SHP77 (cell line): ENCODE measurements around the gene NR5A2.

Source experiments
- DNase-seq, 2 experiments: peaks; one replicate each; lab custom pipeline; 2025; lab: John Stamatoyannopoulos, UW

The NR5A2 gene

GRCh38 chr1:200073286-200073637 is 45.8 kb downstream of the NR5A2 start:
- no peak for DNase-seq

GRCh38 chr1:200075522-200075921 is 48.0 kb downstream of the NR5A2 start:
- no peak for DNase-seq

- DNase-seq: no peak
These were observed 48.5 kb downstream of the NR5A2 start for GRCh38 chr1:200075938-200076546.

GRCh38 chr1:200079232-200079940 is 51.9 kb downstream of the NR5A2 start:
- DNase-seq: no peak

GRCh38 chr1:200081151-200081968 is 53.9 kb downstream of the NR5A2 start:
- DNase-seq: no peak

DNA sequence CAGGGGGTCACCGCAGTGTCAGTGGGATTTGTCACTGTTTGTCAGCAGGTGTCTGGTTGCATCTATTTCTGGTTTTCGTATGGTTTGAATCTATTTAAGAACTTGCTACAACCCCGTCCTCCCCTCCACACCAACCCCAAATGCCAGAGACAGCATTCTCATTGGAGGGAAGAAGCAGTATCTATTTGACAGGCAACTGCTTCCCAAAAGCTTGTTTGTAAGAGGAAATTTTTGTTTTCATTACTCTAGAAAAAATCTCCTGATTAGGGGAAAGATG is 54.4 kb downstream of the NR5A2 start:
- DNase-seq: no peak

DNA sequence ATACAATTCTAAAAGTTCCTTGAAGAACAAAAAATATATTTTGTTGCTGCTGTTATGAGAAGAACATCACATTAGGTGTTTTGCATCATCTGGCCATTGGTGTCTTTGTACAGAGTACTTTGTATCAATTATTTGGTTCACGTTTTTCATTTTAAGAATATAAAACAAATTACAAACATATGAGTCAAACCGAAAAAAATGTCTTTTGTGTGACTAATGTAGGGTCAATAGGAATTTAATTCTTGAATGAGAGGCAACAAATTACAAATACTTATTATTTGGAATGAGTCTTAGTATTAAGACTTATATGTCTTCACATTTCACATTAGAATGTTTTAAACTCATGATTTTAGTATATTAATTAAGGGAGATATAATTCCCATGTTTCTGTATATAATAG is 54.8 kb downstream of the NR5A2 start:
- no peak for DNase-seq

DNA sequence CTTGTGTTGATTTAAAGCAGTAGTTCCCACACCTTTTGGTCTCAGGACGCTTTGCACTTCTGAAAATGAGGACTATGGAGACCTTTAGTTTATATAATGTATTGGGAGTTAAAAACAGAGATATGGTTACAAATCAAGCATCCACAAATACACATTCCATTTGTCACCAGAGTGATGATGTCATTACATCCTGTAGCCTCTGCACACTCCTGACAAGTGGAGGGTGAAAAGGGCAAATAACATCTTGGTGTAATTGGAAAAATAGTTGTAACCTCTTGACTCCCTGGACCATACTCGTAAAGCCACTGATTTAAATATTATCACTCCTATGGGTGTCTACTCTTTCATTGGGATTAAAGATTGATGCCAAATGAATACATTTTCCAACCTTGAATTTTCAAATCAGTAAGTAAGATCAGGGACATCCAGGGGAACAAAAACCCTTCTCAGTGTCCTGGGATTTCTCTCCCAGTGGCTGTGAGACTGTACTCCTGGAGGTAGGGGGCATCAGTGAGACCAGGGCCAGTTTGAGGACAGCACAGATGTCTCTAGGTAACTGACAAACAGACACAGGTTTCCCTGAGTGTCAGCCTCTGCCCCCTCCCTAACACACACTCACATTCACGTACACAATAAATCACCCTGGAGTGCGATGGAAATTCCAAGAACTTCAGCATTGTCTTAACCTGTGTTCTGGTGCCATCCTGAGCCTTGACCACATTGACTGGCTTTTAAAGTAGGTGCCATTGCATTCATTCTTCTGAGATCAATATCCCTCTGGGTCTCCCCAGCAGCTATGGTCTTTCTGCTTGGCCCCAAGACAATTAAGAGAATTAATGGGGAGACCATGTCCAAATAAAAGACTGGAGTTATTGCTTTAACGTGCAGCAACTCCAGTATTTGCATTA is 63.0 kb downstream of the NR5A2 start:
- no peak for DNase-seq

- DNase-seq: no peak
These were observed 67.6 kb downstream of the NR5A2 start for GRCh38 chr1:200095057-200095577.

DNA sequence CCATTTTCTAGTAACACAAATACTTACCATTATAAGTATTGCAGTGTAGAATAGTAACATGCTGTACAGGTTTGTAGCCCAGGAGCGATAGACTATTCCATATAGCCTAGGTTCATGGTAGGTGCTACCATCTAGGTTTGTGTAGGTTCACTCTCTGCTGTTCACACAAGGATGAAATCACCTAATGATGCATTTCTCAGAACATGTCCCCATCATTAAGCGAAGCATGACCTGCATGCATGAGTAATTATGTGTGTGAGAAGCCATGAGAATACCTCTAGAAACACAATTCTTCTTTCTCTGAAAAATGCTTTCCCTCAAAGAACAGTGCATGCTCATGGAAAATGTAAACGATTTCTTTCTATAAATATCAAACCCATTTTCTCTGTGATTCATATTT is 69.3 kb downstream of the NR5A2 start:
- DNase-seq: no peak

GRCh38 chr1:200099040-200099439 is 71.5 kb downstream of the NR5A2 start:
- DNase-seq: no peak

DNA sequence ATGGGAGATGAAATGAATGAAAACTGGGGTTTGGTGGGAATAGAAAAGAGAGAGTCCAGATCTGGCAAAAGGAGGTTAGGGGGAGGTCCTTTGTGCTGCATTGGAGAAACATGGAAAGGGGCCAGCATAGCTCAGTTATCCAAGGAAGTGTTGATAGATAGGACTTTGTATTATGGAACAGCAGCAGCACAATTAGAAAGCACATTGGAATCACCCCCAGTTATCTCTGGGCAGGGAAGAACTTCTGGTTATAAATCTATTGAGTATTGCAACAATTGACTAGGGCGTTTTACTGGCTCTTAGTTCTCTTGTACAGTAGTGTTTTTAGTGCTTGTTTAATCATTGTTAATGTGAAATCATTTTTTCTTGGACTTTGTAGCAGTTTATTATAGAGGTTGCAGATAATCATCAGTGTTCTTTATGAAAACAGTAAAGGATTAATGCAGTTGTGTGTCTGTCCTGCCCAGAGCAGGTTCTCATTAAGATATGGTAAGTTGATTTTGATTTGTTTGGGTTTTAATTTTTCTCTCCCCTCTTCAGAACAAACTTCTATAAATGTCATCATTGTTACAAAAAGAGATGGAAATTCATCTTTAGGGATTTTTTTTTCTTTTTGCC is 76.6 kb downstream of the NR5A2 start:
- no peak for DNase-seq

- DNase-seq: no peak
These were observed 79.5 kb downstream of the NR5A2 start for GRCh38 chr1:200107004-200107470.

DNA sequence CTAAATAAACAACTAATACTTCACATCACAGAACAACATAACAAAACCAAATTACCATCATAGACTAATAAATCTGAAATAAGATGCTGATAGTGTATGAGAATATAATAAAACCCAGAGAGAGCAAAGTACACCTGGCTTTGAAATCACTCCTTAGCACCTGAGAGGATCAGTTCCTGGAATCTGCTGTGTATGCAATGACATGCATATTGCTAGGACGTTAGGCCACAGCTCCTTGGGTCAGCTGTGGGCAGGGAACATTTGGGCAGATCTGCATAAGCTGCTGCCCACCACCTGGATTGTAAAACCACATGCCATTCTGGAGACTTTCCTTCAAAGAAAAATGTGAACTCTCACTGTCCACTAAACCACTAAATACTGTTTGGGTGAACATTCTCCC is 81.1 kb downstream of the NR5A2 start:
- DNase-seq: no peak

DNA sequence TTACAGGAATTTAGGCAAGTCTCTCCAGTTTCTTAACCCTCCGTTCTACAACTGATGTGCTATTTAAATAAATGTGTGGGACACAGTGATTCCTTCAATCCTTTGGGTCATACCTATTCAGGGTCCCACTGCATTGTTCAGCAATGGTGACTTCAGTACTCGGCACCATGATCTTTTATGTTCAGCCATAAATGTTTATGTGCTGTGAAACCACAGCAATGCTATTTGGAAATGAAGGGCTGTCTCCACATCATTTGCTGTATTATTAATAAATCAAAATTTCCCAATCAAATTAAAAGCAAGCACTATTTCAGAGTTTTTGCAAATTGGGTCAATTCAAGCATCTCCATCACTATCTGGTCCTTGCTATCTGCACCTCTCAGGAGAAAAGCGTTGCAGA is 84.8 kb downstream of the NR5A2 start:
- DNase-seq: no peak

GRCh38 chr1:200115532-200115931 is 88.0 kb downstream of the NR5A2 start:
- DNase-seq: no peak

- DNase-seq: no peak
These were observed 88.8 kb downstream of the NR5A2 start for GRCh38 chr1:200116324-200116723.

DNA sequence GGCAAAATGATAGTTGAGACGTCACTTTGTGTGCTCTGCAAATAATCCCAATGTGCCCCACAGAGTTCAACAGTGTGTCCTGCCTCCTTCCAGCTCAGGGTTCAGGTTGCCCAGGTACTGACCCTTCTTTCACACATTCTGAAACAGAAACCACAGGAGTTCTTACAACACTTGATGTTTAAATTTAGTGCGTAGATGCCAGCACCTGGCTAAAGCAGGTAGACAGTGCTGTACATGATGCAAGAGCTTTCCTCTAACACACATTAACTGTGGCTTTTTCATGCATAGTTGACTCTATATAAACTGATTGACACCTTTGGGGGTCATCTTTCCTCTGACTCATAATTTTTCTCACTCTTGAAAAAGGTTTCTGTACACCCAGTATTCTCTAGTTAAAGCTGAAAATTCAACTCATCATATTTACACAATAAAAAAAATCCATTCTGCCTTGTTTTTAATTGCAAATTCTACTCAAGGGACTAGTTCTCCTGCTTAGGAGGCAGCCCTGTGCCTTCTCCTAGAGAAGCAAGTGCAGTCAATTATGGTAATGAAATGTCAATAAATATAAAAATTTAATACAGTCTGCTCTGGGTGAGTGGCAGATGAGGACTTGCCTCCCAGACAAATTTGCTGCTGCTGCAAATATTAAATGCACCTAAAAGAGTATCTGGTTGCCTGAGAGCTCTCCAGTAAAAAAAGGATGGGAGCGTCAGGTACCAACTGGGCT is 91.4 kb downstream of the NR5A2 start:
- DNase-seq: no peak

GRCh38 chr1:200121421-200121820 is 93.9 kb downstream of the NR5A2 start:
- no peak for DNase-seq

DNA sequence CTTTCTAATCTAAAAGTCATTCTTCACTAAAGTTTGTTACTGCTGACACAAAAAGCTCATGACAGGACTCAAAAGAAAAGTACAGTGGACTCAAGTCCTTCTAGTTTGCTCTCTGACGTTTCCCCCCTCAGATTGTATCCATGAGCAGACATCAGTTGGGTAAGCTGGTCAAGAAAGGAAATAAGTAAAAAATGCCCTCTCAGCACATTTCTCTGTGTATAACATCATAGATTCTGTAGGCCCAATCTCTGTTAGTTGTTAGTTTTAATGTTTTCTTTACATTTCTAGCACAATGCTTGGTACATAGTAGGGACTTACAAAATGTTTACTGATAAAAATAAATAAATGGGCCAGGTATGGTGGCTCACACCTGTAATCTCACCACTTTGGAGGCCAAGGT is 96.8 kb downstream of the NR5A2 start:
- no peak for DNase-seq

- DNase-seq: no peak
These were observed 100.6 kb downstream of the NR5A2 start for GRCh38 chr1:200128081-200128480.
